Activated CD4-positive, alpha-beta T cell treated with anti-CD3 and anti-CD28 coated beads for 36 hours (primary cell): ENCODE measurements around the gene AXL. TPM values are rescaled to one million over a fixed set of nuclear protein-coding genes. Genes with fewer than 3 reads are reported as not detected.

Source experiments
- ATAC-seq: fragments of 200-7000 bp; cut with Tn5 transposase; one replicate; pipeline ENCODE4 v1.10.0; 2021; ENCODE audit warnings: mild to moderate bottlenecking, moderate library complexity
- CTCF ChIA-PET: fragments of 350-600 bp; sonication (Branson Sonifier 250); formaldehyde crosslinking; loops from one replicate; lab custom pipeline; 2021; ENCODE audit warnings: antibody characterized with exemption; lab: Charles Lee
- POLR2A ChIA-PET: fragments of 350-600 bp; sonication (Branson Sonifier 250); formaldehyde crosslinking; loops from one replicate; lab custom pipeline; 2021; ENCODE audit warnings: antibody characterized with exemption, inconsistent platforms; lab: Charles Lee
- DNase-seq: peaks from one replicate; pipeline ENCODE4 v3.0.0-alpha.2; 2020
- H3K27ac Mint-ChIP-seq: one replicate; pipeline ENCODE4 v1.8.0; 2021; ENCODE audit warnings: mixed read lengths
- H3K27me3 Mint-ChIP-seq: one replicate; pipeline ENCODE4 v1.8.0; 2021; ENCODE audit warnings: mixed read lengths
- H3K36me3 Mint-ChIP-seq: one replicate; pipeline ENCODE4 v1.8.0; 2021; ENCODE audit warnings: low read depth, mixed read lengths
- H3K4me1 Mint-ChIP-seq: one replicate; pipeline ENCODE4 v1.8.0; 2021; ENCODE audit warnings: mixed read lengths
- H3K4me3 Mint-ChIP-seq: one replicate; pipeline ENCODE4 v1.8.0; 2021; ENCODE audit warnings: mild to moderate bottlenecking, moderate library complexity, mixed read lengths
- H3K9me3 Mint-ChIP-seq: one replicate; pipeline ENCODE4 v1.8.0; 2021; ENCODE audit warnings: low read depth, mixed read lengths
- intact Hi-C, 2 experiments: fragments of 100-400 bp; cut with DNase I in 1 of 2; cut with micrococcal nuclease in 1 of 2; formaldehyde crosslinking; loops; one replicate each; pipeline versions ENCODE4 v1.14.2 to v1.15.1; 2022 to 2024; cut with DNase I, micrococcal nuclease
- total RNA-seq, 2 experiments: library from RNA; stranded (reverse); gene quantifications; one replicate each; pipeline ENCODE4 v1.2.3, GENCODE V29; 2021

The AXL gene
- total RNA-seq, 2 experiments from 2014 or later = 0.28 to 0.50 TPM

- Mint-ChIP-seq H3K4me3 (no peak overlapping the region), H3K9me3 (no peaks in the 10 kb centered on the region), H3K4me1 (peaks cover 2% of the 10 kb centered on the region), H3K36me3 (no peaks in the 10 kb centered on the region), H3K27ac (no peak overlapping the region), H3K27me3 (peaks cover 33% of the 10 kb centered on the region)
- CTCF ChIA-PET = no interaction called here
- POLR2A ChIA-PET = no interaction called here
- DNase-seq = no peak
- ATAC-seq = no peak
- intact Hi-C loops = no loop called here
These were observed 1.3 kb upstream of the AXL start for GRCh38 chr19:41217741-41218140.

- no peaks in the 10 kb centered on the region for H3K9me3 Mint-ChIP-seq
- CTCF ChIA-PET = interaction anchor here (0.7 kb wide), 1 partner anchor 36 kb away, joined by 3 read pairs; no protein-coding TSS in a partner anchor
- intact Hi-C loops = no loop called here
- H3K27ac Mint-ChIP-seq = no peak overlapping the region
- no peak for DNase-seq
- no peak for ATAC-seq
- POLR2A ChIA-PET = no interaction called here
- peaks cover 33% of the 10 kb centered on the region for H3K27me3 Mint-ChIP-seq
- no peaks in the 10 kb centered on the region for H3K36me3 Mint-ChIP-seq
- H3K4me1 Mint-ChIP-seq = peaks cover 2% of the 10 kb centered on the region
- no peak overlapping the region for H3K4me3 Mint-ChIP-seq
These were observed 791 bp upstream of the AXL start for GRCh38 chr19:41218249-41218614.

- Mint-ChIP-seq H3K27me3 (peaks cover 33% of the 10 kb centered on the region), H3K4me1 (peaks cover 10% of the 10 kb centered on the region), H3K4me3 (no peak overlapping the region), H3K27ac (no peak overlapping the region), H3K36me3 (no peaks in the 10 kb centered on the region), H3K9me3 (no peaks in the 10 kb centered on the region)
- DNase-seq (no peak), ATAC-seq (no peak)
- ChIA-PET CTCF (interaction anchor here (1.4 kb wide), 1 partner anchor 13 kb away, joined by 4 read pairs; no protein-coding TSS in a partner anchor), POLR2A (no interaction called here)
- intact Hi-C loops = no loop called here
These were observed 1.0 kb downstream of the AXL start for GRCh38 chr19:41219924-41220567.

- ATAC-seq (no peak), DNase-seq (no peak)
- H3K4me1 Mint-ChIP-seq = peaks cover 16% of the 10 kb centered on the region
- no peak overlapping the region for H3K27ac Mint-ChIP-seq
- H3K9me3 Mint-ChIP-seq = no peaks in the 10 kb centered on the region
- H3K36me3 Mint-ChIP-seq = no peaks in the 10 kb centered on the region
- POLR2A ChIA-PET = interaction anchor here (0.6 kb wide), 1 partner anchor 88 kb away, joined by 5 read pairs; no protein-coding TSS in a partner anchor
- H3K27me3 Mint-ChIP-seq = peaks cover 33% of the 10 kb centered on the region
- intact Hi-C loops = no loop called here
- CTCF ChIA-PET = interaction anchor here (0.7 to 1.4 kb wide), 4 partner anchors 12 to 101 kb away, joined by 3 to 4 read pairs (median 3); no protein-coding TSS in a partner anchor
- no peak overlapping the region for H3K4me3 Mint-ChIP-seq
These were observed 1.8 kb downstream of the AXL start for GRCh38 chr19:41220811-41221210.

- Mint-ChIP-seq H3K36me3 (no peaks in the 10 kb centered on the region), H3K27ac (no peak overlapping the region)
These were observed 2.6 kb downstream of the AXL start for GRCh38 chr19:41221514-41222205.

GRCh38 chr19:41222240-41222639 is 3.2 kb downstream of the AXL start:
- ChIA-PET CTCF (no interaction called here), POLR2A (no interaction called here)
- Mint-ChIP-seq H3K4me1 (peaks cover 26% of the 10 kb centered on the region), H3K36me3 (no peaks in the 10 kb centered on the region), H3K4me3 (no peak overlapping the region), H3K9me3 (no peaks in the 10 kb centered on the region), H3K27me3 (peaks cover 27% of the 10 kb centered on the region), H3K27ac (peak overlapping the region; percentile 2)
- DNase-seq (no peak), ATAC-seq (no peak)
- intact Hi-C loops = no loop called here

More at GRCh38 chr19:41221514-41222205, 2.6 kb downstream of the AXL start:
- Mint-ChIP-seq H3K27me3 (peaks cover 32% of the 10 kb centered on the region), H3K9me3 (no peaks in the 10 kb centered on the region), H3K4me1 (peaks cover 20% of the 10 kb centered on the region), H3K4me3 (no peak overlapping the region)
- no peak for DNase-seq
- ChIA-PET POLR2A (interaction anchor here (0.6 kb wide), 1 partner anchor 87 kb away, joined by 5 read pairs; no protein-coding TSS in a partner anchor), CTCF (interaction anchor here (0.5 to 1.4 kb wide), 5 partner anchors 11 to 100 kb away, joined by 3 to 4 read pairs (median 3); no protein-coding TSS in a partner anchor)
- ATAC-seq = no peak
- intact Hi-C loops = no loop called here

GRCh38 chr19:41223431-41224234 is 4.6 kb downstream of the AXL start:
- H3K4me1 Mint-ChIP-seq = peaks cover 24% of the 10 kb centered on the region
- CTCF ChIA-PET = interaction anchor here (0.9 to 2.1 kb wide), 2 partner anchors 18 to 37 kb away, joined by 3 to 5 read pairs; no protein-coding TSS in a partner anchor
- H3K36me3 Mint-ChIP-seq = no peaks in the 10 kb centered on the region
- H3K4me3 Mint-ChIP-seq = no peak overlapping the region
- intact Hi-C loops = loop anchor here in 1 of 2 experiments (2.0 kb wide), 1 partner anchor 103 kb away; no protein-coding TSS in a partner anchor
- peak; percentile 23 for DNase-seq
- no peak for ATAC-seq
- no peak overlapping the region for H3K27ac Mint-ChIP-seq
- no peaks in the 10 kb centered on the region for H3K9me3 Mint-ChIP-seq
- peaks cover 21% of the 10 kb centered on the region for H3K27me3 Mint-ChIP-seq
- POLR2A ChIA-PET = interaction anchor here (0.6 kb wide), 1 partner anchor 126 kb away, joined by 3 read pairs; no protein-coding TSS in a partner anchor

GRCh38 chr19:41224632-41225031 is 5.6 kb downstream of the AXL start:
- peak overlapping the region; percentile 34 for H3K27ac Mint-ChIP-seq
- no peak for DNase-seq
- POLR2A ChIA-PET = no interaction called here
- intact Hi-C loops = loop anchor here in 1 of 2 experiments (1.0 to 2.0 kb wide), 3 partner anchors 38 to 102 kb away; partner anchors contain the start of gene CCDC97
- no peak overlapping the region for H3K4me3 Mint-ChIP-seq
- CTCF ChIA-PET = interaction anchor here (0.8 to 2.1 kb wide), 3 partner anchors 19 to 84 kb away, joined by 3 to 6 read pairs (median 5); no protein-coding TSS in a partner anchor
- H3K9me3 Mint-ChIP-seq = no peaks in the 10 kb centered on the region
- peaks cover 15% of the 10 kb centered on the region for H3K27me3 Mint-ChIP-seq
- ATAC-seq = no peak
- H3K36me3 Mint-ChIP-seq = no peaks in the 10 kb centered on the region
- peaks cover 24% of the 10 kb centered on the region for H3K4me1 Mint-ChIP-seq

GRCh38 chr19:41225238-41226052 is 6.4 kb downstream of the AXL start:
- H3K36me3 Mint-ChIP-seq = no peaks in the 10 kb centered on the region
- no peaks in the 10 kb centered on the region for H3K9me3 Mint-ChIP-seq
- POLR2A ChIA-PET = interaction anchor here (1.0 to 1.7 kb wide), 2 partner anchors 38 to 85 kb away, joined by 3 to 35 read pairs; partner anchors contain the start of genes CCDC97 and HNRNPUL1
- H3K4me1 Mint-ChIP-seq = peaks cover 24% of the 10 kb centered on the region
- DNase-seq (peak; percentile 79), ATAC-seq (peak; percentile 86)
- CTCF ChIA-PET = interaction anchor here (0.7 to 2.1 kb wide), 6 partner anchors 20 to 83 kb away, joined by 3 to 6 read pairs (median 4); no protein-coding TSS in a partner anchor
- peak overlapping the region; percentile 61 for H3K4me3 Mint-ChIP-seq
- H3K27ac Mint-ChIP-seq = peak overlapping the region; percentile 87
- H3K27me3 Mint-ChIP-seq = peaks cover 11% of the 10 kb centered on the region
- intact Hi-C loops = loop anchor here (1.0 to 2.0 kb wide), 3 partner anchors 37 to 101 kb away; partner anchors contain the start of gene CCDC97 (in 1 of the 2)
